ENCODE measurements around the gene B4GALT5.
"Not testable (repeated sequence)": the region's sequence is repeated elsewhere in the genome, so short reads cannot be mapped to it uniquely, and the experiment has no call there.

DNA sequence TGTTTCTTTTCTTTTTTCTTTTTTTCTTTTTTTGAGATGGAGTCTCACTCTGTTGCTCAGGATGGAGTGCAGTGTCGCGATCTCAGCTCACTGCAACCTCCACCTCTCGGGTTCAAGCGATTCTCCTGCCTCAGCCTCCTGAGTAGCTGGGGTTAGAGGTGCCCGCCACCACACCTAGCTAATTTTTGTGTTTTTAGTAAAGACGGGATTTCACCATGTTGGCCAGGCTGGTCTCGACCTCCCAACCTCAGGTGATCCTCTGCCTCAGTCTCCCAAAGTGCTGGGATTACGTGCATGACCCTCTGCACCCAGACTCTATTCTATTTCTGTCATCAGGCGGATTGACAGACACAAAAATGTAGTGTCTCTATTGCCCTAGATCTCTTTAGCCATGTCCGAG lies 88.7 kb downstream of the B4GALT5 start:
- TF ChIP-seq POLR2A, POLR2AphosphoS5 (IDR thresholded peaks at IDR 0.05; ENCODE audit: low read depth, low read length): not testable (repeated sequence)
